Stimulated activated CD4-positive, alpha-beta T cell treated with anti-CD3 and anti-CD28 coated beads, Interleukin-4, amount 100 ng/mL, for 4 hours (primary cell): ENCODE results near the gene CBLN3.

ENCODE experiments used
- DNase-seq, 2 experiments: peaks; one replicate each; pipeline ENCODE4 v3.0.0-alpha.2; 2020

Gene CBLN3

GRCh38 chr14:24422694-24423601 lies 6.5 kb downstream of the CBLN3 start:
- DNase-seq = no peak

- DNase-seq = no peak
Measured at GRCh38 chr14:24422261-24422660, 7.2 kb downstream of the CBLN3 start.

GRCh38 chr14:24418492-24418873 lies 11.0 kb downstream of the CBLN3 start:
- DNase-seq = no peak

GRCh38 chr14:24417832-24418491 lies 11.5 kb downstream of the CBLN3 start:
- no peak for DNase-seq

- DNase-seq = no peak
Measured at GRCh38 chr14:24416932-24417619, 12.4 kb downstream of the CBLN3 start.

GRCh38 chr14:24416254-24416931 lies 13.1 kb downstream of the CBLN3 start:
- no peak for DNase-seq

- no peak for DNase-seq
Measured at GRCh38 chr14:24415421-24416253, 13.8 kb downstream of the CBLN3 start.

GRCh38 chr14:24414732-24415420 lies 14.6 kb downstream of the CBLN3 start:
- no peak for DNase-seq

- DNase-seq = no peak
Measured at GRCh38 chr14:24414077-24414476, 15.4 kb downstream of the CBLN3 start.

- no peak for DNase-seq
Measured at GRCh38 chr14:24411443-24412389, 17.8 kb downstream of the CBLN3 start.

GRCh38 chr14:24409956-24410355 lies 19.5 kb downstream of the CBLN3 start:
- no peak for DNase-seq

GRCh38 chr14:24409192-24409591 lies 20.3 kb downstream of the CBLN3 start:
- DNase-seq = no peak

GRCh38 chr14:24408764-24409163 lies 20.7 kb downstream of the CBLN3 start:
- DNase-seq = no peak

- no peak for DNase-seq
Measured at GRCh38 chr14:24407608-24408325, 21.7 kb downstream of the CBLN3 start.

- no peak for DNase-seq
Measured at GRCh38 chr14:24406416-24406815, 23.1 kb downstream of the CBLN3 start.

GRCh38 chr14:24404814-24405213 lies 24.7 kb downstream of the CBLN3 start:
- DNase-seq = no peak

GRCh38 chr14:24403294-24403998 lies 26.0 kb downstream of the CBLN3 start:
- DNase-seq = no peak

- no peak for DNase-seq
Measured at GRCh38 chr14:24401810-24402702, 27.4 kb downstream of the CBLN3 start.
